ENCODE results near the gene CEBPA.
"Not testable (repeated sequence)": the region's sequence is repeated elsewhere in the genome, so short reads cannot be mapped to it uniquely, and the experiment has no call there.

Gene CEBPA

GRCh38 chr19:33300009-33300893 lies 2.1 kb downstream of the CEBPA start:
- DNase-seq = no peak

- no peak for DNase-seq
Measured at GRCh38 chr19:33299051-33299688, 3.2 kb downstream of the CEBPA start.

GRCh38 chr19:33298146-33298911 lies 4.0 kb downstream of the CEBPA start:
- DNase-seq = no peak

DNA sequence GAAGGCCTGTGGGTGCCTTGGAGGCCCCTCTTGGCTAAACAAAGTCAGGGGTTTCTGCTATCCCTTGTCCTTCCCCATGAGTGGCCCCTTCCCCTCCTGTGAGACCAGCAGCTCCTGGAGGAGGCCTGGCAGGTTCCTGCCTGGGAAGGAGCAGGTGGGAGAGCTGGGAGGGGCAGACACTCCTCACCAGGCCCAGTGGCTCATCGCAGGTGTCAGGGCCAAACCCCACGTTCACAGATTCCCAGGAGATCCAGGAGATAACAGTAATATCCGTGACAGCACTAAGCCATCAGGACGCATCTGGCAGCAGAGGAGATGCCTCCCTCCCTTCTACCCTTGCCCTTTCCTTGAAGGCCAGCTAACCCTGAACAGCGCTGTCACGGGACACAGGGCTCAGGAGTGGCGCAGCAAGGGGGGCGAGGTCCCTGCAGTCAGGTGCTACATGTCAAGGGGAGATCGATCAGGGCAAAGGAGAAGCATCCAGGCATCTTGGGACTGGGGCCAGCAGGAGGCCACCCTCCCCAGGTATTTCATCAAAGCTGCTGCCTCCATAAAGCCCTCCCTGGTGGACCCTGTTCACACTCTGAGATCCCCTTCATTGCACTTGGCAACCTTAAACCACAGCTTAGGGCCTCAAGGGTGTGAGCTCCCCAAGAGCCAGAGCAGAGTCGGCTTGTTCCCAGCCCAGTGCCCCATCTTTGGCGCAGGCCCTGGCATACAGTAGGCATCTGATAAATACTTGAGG lies 4.8 kb downstream of the CEBPA start:
- DNase-seq = no peak

DNA sequence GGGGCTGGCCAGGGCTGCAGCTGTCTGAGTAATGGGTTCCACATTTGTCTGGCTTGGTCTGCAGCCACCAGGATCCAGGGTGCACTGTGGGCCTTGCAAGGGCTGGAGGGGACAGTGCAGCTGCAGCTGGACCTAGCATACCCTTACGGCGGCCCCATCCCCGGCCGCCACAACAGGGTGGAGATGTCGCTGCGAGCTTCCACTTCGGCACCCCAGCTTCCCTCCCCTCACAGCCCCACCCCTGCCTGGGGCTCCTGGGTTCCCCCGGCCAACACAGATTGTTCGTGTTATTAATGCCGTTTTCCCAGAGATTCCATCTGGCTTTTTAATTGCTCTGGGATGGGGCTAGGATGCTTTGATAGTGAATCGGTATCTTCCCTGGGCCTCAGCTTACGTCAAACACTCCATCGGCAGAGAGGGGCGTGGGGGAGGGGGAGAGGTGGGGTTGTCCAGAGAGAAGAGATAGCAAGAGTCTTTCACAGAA lies 5.8 kb downstream of the CEBPA start:
- DNase-seq = no peak

DNA sequence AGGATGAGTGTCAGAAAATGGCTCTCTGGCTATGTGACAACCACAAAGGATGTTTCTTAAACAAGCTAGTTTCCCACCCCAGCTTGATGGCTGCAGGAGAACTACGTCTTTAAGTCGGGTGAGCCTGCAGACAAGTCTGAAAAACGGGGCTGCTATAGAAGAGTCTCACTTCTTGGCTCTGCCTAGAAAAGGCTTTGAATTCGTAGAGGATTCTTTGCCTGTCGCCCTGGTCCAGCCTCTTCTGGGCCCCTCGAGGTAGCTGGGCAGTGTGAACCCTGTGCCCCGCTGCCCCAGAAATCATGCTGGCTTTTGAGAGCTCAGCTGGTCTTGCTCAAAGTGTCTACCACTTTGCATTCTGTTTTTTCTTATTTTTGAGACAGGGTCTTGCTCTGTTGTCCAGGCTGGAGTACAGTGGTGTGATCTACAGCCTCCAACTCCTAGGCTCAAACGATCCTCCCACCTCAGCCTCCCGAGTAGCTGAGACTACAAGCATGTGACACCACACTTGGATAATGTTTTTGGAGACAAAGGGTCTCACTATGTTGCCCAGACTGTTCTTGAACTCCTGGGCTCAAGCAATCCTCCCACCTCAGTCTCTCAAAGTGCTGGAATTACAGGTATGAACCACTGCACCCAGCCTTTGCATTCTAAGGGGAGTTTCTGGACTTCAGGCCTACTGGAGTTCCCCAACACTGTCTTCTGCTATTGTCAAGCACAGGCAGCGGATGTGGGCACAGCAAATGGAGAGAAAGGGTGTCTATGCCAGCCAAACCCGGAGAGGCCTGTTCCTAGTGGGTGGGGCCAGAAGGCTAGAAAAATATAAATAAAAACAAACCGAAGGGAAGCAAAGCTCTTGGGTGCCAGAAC lies 6.5 kb downstream of the CEBPA start:
- no peak for DNase-seq

DNA sequence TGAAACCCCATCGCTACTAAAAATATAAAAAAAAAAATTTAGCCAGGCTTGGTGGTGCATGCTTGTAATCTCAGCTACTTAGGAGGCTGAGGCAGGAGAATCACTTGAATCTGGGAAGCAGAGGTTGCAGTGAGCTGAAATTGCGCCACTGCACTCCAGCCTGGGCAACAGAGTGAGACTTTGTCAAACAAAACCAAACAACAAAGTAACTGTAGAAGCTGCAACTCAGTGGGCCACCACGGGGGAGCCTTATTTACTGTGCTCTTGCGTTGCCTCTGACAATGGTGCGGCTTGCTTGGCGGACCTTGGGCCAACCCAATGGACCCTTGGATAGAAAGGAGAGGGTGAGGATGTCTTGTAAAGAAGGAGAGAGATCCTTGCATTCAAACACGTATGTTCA lies 7.3 kb downstream of the CEBPA start:
- not testable (repeated sequence) for DNase-seq

- no peak for DNase-seq
Measured at GRCh38 chr19:33294058-33294798, 8.1 kb downstream of the CEBPA start.

DNA sequence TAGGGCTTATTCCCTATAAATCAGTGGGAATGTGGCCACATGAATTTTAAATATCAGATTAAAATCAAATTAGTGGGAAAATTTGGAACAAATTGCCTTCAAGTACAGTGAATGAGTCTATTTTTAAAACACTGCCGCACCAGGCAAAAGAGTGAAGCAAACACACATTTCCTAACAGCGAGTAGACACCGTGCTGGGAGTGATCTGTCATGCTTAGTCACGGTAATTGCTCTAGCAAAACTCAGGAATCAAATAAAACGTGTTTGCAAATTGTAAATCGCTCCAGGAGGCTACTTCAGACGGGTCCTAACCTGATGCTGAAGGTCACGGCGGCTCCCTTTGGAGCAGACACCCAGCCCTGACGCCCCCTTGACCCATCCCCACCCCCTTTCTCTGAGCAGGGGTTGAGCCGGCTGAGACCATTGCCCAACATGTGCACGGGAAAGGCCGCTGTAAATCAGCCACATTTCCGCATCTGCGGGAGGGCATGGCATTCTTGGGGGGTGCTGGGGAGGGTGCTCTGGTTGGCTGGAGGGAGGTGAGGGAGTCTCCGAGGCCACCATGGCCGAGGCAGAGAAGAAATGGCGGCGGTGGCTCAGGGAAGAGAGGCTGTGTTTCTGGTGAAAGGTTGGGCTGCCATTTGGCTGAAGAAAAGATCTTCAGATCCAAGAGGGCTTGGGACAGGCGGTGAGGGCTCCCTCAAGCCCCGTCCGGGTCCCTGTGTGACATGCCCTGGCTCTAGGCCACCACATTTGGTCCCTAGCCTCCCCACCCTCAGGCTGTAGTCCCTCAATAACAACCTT lies 8.9 kb downstream of the CEBPA start:
- DNase-seq = no peak

DNA sequence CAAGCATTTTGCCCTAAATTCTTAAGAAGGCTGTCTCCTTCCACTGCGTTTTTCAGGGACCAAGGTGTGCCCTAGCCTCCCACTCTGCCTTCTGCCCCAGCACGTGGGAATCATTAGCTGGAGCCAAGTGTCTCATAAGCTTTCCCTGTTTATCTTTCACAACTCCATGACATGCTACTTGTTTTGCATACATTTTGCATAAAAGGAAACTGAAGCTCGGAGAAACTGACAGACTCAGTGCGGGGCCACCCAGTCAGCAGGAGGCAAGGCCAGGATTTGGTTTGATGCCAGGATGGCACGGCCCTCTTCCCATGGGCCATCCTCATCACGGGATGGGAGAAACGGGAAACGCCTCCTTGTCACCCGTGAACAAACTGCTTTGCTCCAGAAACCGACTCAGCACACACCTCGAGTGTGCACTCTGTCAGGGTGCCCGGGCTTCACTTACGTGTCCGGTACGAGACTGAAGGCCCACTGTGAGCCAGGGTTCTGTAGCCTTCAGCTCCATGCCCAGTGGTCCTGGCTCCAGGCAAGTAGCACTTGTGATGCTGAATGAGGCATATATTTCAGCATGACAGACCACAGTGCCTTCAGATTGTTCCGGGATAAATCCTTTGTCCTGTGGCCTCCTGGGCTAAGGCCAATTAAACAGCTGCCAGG lies 9.6 kb downstream of the CEBPA start:
- no peak for DNase-seq

DNA sequence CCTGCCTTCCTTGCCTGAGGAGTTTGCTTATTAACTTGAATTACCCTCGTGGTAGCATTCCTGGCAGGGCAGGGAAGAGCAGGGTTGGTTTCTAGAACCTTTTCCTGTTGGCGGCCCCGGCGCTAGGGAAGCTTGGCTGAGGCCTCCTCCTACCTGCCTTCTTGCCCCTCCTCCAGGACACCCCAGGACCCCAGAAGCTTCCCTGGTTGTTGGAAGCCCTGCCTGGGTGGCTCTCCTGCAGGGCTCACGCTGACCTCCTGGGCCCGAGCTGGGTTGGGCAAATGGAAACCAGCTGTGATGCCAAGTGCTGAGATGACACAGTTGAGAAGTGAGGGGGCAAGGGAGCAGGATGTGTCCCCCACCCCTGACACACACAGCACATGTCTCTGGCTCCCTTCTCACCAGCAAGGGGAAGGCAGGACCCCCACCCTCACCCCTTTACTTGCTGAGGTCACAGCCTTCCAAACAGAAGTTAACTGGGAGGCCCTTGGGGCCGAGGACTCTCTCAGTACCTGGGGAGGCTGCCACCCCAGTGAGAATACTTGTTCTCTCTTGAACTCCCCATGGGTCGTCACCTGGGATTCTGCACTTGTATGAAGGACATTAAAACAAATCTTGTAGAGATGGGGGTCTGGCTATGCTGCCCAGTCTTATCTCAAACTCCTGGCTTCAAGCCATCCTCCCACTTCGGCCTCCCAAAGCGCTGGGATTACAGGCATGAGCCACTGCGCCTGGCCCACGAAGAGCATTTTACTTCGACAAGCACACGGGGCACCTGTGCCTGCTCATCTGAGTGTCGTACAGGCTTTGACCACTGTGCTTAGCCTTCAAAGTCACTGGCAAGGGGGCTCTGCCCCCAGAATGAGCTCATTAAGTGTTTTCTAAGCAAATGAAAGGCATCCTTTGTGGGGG lies 10.5 kb downstream of the CEBPA start:
- no peak for DNase-seq

- no peak for DNase-seq
Measured at GRCh38 chr19:33290956-33291622, 11.2 kb downstream of the CEBPA start.

DNA sequence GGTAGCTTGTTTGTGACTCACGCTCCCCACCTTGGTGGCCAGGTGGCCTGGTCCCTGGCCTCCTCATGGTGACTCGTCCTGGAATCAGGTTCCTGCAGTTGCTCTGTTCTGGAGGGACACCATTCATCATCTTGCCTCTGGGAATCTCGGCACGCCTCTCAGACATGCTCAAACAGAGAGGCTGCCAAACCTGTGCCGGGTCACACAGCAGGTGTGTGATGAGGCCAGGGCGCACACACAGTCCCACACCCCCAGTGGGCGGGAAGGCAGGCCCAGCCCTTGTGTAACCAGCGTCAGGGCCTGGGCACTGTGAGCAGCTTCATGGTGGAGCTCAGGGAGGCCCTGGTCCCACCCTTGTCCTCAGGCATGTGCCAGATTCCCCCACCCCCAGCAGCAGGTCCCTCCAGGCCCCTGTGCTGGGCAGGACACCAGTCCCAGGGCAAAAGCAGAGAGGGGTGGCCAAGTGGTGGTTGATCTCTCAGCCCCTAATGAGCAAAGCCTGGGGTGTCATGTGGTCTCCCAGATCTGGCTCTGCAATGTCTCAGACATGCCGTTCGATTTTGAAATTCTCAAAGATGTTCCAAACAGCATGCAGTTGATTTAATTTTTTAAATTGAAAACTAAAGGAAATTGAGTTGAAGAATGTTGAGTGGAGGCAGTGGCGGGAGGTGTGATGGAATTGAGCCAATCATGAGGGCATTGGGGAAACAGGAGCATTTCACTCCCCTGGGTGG lies 12.1 kb downstream of the CEBPA start:
- no peak for DNase-seq

- DNase-seq = no peak
Measured at GRCh38 chr19:33289261-33289660, 13.1 kb downstream of the CEBPA start.

GRCh38 chr19:33288666-33289065 lies 13.7 kb downstream of the CEBPA start:
- DNase-seq = no peak

GRCh38 chr19:33287927-33288326 lies 14.4 kb downstream of the CEBPA start:
- DNase-seq = no peak

DNA sequence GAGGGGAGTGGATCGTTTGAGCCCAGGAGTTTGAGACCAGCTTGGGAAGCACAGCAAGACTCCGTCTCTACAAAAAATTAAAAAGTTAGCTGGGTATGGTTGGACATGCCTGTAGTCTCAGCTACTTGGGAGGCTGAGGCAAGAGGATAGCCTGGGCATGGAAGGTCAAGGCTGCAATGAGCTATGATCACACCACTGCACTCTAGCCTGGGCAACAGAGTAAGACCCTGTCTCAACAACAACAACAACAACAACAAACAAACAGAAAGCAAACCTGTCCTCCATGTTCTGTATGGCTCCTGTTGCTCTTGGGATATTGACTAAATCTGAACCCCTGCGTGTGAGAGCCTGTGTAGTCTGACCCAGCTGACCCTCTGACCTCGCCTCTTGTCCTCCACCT lies 14.9 kb downstream of the CEBPA start:
- no peak for DNase-seq

All from NCI-H2029 (cell line).